Ecto neural progenitor cell (in vitro differentiated cells): ENCODE data around the gene RNU7-1.

Source experiments
- DNase-seq: peaks from one replicate; pipeline ENCODE4 v3.0.0-alpha.2; 2018; ENCODE audit warnings: low spot score

The RNU7-1 gene

GRCh38 chr12:6953442-6954315 is 10.1 kb downstream of the RNU7-1 start:
- DNase-seq = no peak

DNA sequence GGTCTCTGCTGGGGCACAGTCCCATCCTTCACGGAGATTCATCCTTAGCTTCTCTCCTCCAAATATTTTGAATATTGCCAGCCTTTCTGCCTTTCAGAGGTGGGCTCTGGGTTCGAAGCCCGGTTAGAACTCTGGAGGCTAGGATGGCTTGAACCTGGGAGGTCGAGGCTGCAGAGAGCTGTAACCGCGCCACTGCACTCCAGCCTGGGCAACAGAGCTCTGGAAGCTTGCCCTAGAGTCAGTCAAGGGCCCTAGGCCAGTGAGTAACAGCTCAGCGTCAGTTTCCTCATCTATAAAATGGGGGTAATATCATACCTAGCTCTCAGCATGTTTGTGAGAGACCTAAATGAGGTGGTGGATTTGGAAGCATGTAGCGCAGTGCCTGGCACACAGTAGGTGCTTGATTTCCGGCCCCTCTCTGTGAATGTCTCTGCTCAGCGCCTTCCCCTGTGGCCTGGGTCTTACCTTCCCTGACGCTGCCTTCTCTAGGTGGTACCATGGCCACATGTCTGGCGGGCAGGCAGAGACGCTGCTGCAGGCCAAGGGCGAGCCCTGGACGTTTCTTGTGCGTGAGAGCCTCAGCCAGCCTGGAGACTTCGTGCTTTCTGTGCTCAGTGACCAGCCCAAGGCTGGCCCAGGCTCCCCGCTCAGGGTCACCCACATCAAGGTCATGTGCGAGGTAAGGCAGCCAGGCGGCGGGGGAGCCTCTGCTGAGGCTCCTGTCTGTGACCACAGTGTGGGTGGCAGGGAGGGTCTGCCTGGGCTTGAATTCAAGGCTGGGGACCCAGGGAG is 10.9 kb downstream of the RNU7-1 start:
- DNase-seq = no peak

GRCh38 chr12:6955108-6956020 is 11.7 kb downstream of the RNU7-1 start:
- DNase-seq = no peak

DNA sequence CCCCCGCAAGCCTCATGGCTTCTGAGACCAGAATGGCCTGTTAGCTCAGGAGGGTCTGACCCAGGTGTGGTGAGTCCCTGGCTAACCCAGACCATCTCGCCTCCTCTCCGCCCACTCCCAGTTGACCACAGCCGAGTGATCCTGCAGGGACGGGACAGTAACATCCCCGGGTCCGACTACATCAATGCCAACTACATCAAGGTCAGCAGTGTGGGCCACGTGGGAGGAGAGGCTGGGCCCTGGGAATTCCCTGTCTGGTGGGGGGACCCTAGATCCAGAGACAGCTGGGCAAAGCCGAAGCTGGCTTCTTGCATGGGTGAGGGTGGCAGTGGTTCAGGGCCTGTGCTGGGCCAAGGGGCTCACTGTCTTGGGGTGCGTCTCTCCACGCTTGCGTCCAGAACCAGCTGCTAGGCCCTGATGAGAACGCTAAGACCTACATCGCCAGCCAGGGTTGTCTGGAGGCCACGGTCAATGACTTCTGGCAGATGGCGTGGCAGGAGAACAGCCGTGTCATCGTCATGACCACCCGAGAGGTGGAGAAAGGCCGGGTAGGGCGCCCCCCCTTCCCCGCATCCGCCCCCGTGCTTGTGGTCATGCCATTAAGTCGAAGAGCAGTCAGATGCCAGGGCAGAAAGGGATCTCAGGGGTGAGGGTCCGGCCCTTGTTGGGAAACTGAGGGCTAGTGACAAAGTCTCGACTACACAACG is 12.6 kb downstream of the RNU7-1 start:
- no peak for DNase-seq

DNA sequence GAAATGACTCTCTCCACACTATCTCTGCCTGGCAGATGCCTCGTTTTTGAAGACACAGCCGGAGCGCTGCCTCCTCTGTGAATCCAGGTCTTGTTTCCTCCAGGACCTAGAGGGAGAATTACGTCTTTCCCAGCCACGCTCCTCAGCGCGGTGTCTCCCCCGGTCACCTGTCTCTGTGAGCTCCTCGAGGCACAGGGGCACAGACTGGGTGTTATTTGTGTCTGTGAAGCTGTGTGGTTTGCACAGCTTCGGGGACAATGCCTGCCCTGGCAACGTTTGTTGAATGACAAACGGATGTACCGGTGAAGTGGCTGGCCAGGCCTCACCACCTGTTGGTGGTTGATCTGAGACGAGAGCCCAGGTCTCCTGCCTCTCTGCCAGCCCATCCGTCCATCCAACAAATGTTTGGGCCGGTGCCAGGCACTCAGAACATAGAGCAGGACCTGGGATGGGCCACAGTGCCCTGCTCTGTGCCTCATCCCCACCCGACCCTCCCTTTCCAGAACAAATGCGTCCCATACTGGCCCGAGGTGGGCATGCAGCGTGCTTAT is 13.6 kb downstream of the RNU7-1 start:
- no peak for DNase-seq

DNA sequence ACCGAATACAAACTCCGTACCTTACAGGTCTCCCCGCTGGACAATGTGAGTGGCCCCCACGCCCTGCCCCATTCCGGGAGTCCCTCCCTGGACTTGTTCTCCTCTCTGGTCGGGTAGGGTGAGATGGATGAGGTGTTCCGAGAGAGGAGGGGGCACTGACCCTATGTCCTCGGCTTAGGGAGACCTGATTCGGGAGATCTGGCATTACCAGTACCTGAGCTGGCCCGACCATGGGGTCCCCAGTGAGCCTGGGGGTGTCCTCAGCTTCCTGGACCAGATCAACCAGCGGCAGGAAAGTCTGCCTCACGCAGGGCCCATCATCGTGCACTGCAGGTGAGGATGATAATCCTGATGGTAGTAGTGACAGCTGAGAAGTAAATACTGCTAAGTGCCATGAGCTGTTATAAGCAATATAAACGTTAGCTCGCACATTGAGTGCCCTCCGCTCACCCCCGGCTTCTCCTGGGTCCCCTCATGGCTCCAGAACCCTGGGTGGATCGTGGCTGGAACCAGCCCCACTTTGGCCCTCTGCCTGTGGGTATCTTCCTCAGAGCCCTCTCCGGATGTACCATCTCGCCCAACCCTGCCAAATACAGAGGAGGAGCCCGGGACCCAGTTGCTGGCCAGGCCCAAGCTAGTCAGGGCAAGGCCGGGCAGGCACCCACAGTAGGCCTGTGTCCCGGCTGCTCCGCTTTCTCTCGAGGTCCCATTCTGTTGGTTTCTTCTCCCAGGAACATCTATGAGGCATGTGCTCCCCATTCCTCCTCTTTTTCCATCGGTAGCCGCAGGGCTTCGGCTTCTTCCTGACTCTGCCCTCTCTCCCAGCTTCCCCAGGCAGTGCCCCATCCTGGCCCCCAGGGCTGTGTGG is 14.4 kb downstream of the RNU7-1 start:
- DNase-seq = no peak

GRCh38 chr12:6958609-6959057 is 15.0 kb downstream of the RNU7-1 start:
- no peak for DNase-seq

DNA sequence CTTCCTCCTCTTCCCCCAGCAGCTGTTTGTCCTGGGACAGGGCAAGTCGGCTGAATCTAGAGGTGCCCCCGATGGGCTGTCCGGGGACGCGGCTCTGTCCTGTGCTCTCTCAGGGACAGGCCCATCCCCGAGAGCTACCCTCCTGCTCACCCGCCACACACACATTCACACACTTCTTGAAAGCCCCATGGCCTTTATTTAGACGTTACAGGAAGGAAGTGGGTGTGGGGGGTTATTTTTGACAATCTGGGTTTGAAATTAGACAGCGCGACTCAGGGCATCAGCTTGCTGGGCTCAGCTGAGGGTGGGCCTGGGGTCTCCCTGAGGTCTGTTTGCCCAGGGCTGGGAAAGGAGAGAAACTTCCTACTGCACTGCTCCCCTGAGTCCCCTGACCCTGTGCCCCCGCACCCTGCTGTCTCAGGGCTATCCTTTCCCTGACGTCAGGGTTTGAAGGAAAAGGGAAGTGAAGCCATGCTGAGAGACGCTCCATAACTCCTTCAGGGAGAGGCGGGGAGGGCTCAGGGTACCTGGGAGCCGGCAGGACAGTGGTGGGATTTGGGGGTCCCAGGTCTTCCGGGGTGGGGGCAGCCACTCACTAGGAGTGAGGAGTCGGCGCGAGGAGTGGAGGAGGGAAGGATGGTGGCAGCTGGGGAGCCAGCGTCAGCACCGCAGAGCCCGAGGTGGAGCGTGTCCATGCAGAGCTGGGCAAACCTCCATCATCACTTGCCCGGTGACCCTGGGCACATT is 15.6 kb downstream of the RNU7-1 start:
- DNase-seq = peak; percentile 48

DNA sequence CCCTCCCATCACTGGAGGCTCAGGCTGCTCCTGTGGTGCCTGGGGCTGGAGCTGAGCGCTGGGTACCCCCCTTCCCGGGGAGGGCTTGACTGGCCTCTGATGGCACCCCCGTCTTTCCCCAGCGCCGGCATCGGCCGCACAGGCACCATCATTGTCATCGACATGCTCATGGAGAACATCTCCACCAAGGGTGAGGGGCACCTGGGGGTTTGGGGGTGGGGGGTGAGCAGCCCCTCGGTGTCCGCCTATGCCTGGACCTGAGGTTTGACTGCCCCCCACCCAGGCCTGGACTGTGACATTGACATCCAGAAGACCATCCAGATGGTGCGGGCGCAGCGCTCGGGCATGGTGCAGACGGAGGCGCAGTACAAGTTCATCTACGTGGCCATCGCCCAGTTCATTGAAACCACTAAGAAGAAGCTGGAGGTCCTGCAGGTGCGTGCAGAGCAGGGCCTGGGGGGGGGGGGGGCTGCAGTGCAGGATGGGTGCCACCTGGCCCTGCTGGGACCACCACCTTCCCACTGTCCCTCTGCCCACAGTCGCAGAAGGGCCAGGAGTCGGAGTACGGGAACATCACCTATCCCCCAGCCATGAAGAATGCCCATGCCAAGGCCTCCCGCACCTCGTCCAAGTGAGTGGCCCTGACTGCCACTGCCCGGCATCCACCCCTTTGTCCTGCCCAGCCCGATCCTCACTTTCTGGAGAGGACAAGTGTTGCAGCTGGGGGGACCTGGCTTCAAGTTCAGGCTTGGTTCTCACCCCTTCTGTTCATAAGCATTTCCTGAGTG is 16.4 kb downstream of the RNU7-1 start:
- DNase-seq = no peak

DNA sequence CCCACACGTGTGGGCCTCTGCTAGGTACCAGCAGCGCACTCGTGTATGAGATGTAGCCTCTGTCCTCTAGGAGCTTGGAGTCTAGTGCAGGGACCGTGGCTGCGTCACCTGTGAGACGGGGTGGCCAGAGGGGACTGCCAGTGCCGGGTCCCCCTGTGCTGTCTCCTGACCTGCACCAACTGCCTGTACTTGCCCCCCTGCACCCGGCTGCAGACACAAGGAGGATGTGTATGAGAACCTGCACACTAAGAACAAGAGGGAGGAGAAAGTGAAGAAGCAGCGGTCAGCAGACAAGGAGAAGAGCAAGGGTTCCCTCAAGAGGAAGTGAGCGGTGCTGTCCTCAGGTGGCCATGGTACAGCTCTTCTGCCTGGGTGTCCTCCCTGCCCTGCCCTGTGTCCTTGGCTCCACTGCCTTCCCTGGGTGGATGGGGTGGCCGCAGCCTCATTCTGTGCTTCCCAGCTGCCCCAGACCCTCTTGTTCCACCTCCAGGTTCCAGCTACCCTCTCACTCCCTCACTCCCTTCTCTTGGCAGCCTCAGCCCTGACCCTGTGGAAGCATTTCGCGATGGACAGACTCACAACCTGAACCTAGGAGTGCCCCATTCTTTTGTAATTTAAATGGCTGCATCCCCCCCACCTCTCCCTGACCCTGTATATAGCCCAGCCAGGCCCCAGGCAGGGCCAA is 17.1 kb downstream of the RNU7-1 start:
- peak; percentile 58 for DNase-seq

GRCh38 chr12:6961278-6961694 is 17.7 kb downstream of the RNU7-1 start:
- no peak for DNase-seq

DNA sequence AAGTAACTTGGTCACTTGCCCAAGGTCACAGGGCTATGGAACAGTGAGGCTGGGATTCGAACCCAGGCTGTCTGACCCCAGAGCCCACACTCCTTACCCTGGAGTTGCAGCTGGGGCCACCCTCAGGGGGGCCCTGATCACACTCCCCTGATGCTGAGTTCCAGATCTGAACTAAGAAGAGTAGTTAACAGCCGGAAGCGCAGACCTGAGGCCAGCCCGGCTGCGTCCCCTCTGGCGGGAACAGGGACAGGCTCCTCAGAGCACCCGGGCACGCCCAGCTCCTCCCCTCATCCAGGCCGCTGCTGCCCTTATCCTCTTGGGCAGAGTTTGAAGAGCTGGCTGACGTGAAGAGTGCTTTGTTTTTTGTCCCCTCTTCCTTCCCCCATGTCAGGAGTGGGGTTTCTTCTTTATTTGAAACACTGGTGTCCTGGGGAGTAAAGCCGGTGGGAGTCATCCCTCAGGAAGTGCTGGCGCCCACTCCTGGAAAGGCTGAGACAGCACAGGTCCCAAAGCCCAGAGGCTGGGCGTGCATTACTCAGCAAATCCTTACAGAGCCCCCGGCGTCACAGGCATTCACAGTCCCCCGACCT is 18.2 kb downstream of the RNU7-1 start:
- DNase-seq = peak; percentile 91

- DNase-seq = no peak
These were observed 18.8 kb downstream of the RNU7-1 start for GRCh38 chr12:6962285-6963015.

DNA sequence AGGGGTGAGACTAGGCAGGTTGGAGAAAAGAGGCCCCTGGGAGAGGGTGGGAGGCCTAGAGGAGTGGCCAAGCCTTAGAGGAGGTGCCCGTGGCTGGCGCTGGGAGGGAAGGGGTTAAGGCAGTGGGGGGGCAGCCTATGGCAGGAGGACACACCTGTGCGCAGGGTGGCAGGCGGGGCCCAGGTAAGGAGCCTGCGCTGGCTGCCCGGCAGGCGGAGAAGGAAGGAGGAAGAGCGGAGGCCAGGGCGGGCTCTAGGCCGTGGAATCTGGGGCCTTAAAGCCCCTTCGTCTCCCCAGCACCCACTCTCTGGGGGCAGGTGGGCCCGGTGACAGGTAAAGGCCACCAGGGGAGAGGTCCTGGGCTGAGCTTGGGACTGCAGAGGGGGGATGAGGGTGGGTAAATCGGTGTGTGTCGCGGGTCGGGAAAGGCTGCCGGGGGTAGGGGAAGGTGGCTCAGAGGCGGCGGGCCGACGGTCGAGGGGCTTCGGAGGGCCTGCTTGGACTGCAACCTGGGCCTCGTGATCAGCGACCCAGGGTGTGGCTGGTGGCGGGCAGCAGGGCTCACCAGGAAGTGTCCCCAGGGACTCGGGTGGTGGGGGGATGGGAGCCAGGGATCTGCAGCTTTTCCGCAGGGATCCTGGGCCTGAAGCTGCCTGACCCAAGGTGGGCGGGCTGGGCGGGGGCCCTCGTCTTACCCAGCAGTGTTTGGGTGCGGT is 19.6 kb downstream of the RNU7-1 start:
- peak; percentile 67 for DNase-seq

- DNase-seq = peak; percentile 54
These were observed 20.3 kb downstream of the RNU7-1 start for GRCh38 chr12:6963791-6964413.

GRCh38 chr12:6964605-6965025 is 21.0 kb downstream of the RNU7-1 start:
- DNase-seq = no peak
